Measurements from ENCODE around the gene DLEC1. TPM values are rescaled to one million over a fixed set of nuclear protein-coding genes. Genes with fewer than 3 reads are reported as not detected.

DLEC1 gene
- total RNA-seq, 4 donors from 2014 or later: 0.18 to 2.2 (median 0.75) TPM

DNA sequence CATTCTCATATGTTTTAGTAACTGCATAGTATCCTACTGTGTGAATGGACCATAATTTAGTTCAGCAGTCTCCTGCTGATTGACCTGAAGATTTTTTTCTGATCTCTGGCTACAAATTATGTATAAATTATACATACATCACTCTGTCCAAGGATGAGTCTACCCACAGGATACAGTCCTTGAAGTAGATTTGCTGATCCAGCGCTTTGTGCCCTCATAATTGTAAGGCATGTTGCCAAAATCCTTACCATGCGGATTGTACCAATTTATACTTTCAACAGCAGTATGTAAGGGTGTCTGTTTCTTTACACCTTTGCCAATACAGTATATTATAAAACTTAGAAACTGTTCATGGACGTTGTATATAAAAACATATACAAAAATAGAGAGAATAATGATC is 51.4 kb downstream of the DLEC1 start:
- Histone ChIP-seq H3K9me3 (peaks cover 0 to 8% (median 0%) of the 10 kb centered on the region in 4 donors), H3K4me1 (no peaks in the 10 kb centered on the region), H3K4me3 (no peak overlapping the region), H3K27ac (no peak overlapping the region), H3K36me3 (no peaks in the 10 kb centered on the region), H3K27me3 (no peaks in the 10 kb centered on the region)
- DNase-seq: no peak
- TF ChIP-seq POLR2A (IDR thresholded peaks at IDR 0.05) (no peak), CTCF (IDR thresholded peaks at IDR 0.05) (no peak)

GRCh38 chr3:38094999-38095398 is 56.0 kb downstream of the DLEC1 start:
- no peaks in the 10 kb centered on the region for H3K9me3 ChIP-seq
- H3K4me1 ChIP-seq: no peaks in the 10 kb centered on the region
- H3K36me3 ChIP-seq: no peaks in the 10 kb centered on the region
- no peak overlapping the region for H3K27ac ChIP-seq
- no peaks in the 10 kb centered on the region for H3K27me3 ChIP-seq
- TF ChIP-seq POLR2A (IDR thresholded peaks at IDR 0.05): no peak
- no peak for TF ChIP-seq CTCF (IDR thresholded peaks at IDR 0.05)
- no peak for DNase-seq
- H3K4me3 ChIP-seq: no peak overlapping the region

DNA sequence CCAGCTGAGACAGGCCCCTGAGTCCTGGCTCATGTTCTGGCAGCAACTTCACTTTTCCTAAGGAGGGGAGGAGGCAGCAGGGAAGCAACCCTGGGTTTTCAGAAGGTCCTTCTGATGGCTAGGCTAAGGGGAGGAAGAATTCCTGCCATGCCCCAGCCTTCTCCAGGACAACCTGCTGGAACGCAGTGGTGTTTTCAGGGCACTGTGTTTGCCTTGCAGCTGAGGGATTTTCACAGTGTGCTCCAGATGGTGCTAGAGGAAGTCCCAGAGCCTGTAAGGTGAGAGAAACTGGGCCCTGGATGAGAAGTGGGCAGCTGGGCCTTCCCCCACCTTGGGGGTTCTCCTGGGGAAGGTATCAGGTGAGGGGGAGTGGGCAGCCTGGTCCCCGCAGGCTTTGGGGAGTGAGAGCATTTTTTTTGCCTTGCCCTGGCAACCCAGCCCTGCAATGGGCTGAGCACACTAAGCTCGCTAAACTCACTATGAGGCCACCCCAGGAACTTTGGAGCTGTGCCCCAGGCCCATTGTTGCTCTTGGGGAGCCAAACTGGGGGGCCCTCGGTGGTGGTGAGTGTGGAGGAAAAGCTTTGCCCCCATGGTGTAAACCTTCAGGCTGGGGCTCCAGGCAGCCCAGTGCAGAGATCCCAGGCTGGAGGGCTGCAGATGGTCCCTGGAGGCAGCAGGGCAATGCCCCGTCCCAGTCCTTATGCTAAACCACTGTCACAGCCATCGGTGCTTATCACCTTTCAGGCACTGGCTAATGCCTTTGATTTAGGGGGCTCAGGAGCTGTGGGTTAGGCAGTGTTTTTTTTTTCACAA is 56.9 kb downstream of the DLEC1 start:
- Histone ChIP-seq H3K9me3 (no peaks in the 10 kb centered on the region), H3K4me3 (no peak overlapping the region), H3K27me3 (no peaks in the 10 kb centered on the region), H3K4me1 (no peaks in the 10 kb centered on the region), H3K27ac (no peak overlapping the region), H3K36me3 (no peaks in the 10 kb centered on the region)
- TF ChIP-seq POLR2A (IDR thresholded peaks at IDR 0.05): no peak
- no peak for TF ChIP-seq CTCF (IDR thresholded peaks at IDR 0.05)
- peak in 1 of 3 donors; percentile 16 for DNase-seq

- H3K9me3 ChIP-seq: no peaks in the 10 kb centered on the region
- H3K4me3 ChIP-seq: no peak overlapping the region
- no peaks in the 10 kb centered on the region for H3K27me3 ChIP-seq
- no peaks in the 10 kb centered on the region for H3K4me1 ChIP-seq
- H3K27ac ChIP-seq: no peak overlapping the region
- peak in 1 of 3 donors; percentile 21 for DNase-seq
- TF ChIP-seq POLR2A (IDR thresholded peaks at IDR 0.05) (no peak), CTCF (IDR thresholded peaks at IDR 0.05) (no peak)
- no peaks in the 10 kb centered on the region for H3K36me3 ChIP-seq
Observed at GRCh38 chr3:38097446-38098375, 58.7 kb downstream of the DLEC1 start.

DNA sequence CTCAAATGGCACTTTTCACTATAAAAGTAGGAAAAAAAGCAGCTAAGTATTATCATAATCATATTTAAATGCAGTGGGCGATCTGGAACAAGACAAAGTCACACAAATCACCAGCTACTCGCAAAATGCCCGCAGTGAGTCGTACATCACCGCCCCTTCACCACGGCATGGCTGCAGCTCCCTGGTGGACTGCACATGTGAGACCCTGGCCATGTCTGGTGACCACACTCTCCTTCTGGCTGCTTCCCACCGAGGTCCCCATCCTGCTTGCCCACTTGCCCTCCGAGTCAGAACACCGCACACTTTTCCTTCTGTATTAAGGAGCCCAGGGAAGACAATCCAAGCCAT is 59.3 kb downstream of the DLEC1 start:
- Histone ChIP-seq H3K36me3 (no peaks in the 10 kb centered on the region), H3K27ac (no peak overlapping the region), H3K27me3 (no peaks in the 10 kb centered on the region), H3K9me3 (no peaks in the 10 kb centered on the region), H3K4me1 (no peaks in the 10 kb centered on the region), H3K4me3 (no peak overlapping the region)
- TF ChIP-seq POLR2A (IDR thresholded peaks at IDR 0.05) (no peak), CTCF (IDR thresholded peaks at IDR 0.05) (no peak)
- no peak for DNase-seq
